Measurements from ENCODE around the gene DTNBP1.

GRCh38 chr6:15551262-15551661, 111.6 kb downstream of the DTNBP1 start:
- TF ChIP-seq TAF1 (IDR thresholded peaks at IDR 0.05; ENCODE audit: borderline replicate concordance, insufficient read depth, low read length), result no peak
- no peak for TF ChIP-seq POLR2AphosphoS5 (IDR thresholded peaks at IDR 0.05; ENCODE audit: low read depth, low read length)

Measured in PFSK-1 (cell line).